IPS-18c (cell line): ENCODE measurements around the gene SH3D21.
A peak's percentile ranks its signal among the peaks of the same experiment; 100 is the strongest.

Experiments used
- H3K4me3 ChIP-seq: 2 replicates; pipeline ENCODE4 v1.7.0; 2013; ENCODE audit warnings: low read depth, mild to moderate bottlenecking, low read length, moderate library complexity; ENCODE audit not compliant: insufficient read depth
- H3K9me3 ChIP-seq: one replicate; pipeline ENCODE4 v1.6.1; 2013; ENCODE audit warnings: mild to moderate bottlenecking, low read length, moderate library complexity; ENCODE audit not compliant: control insufficient read depth, insufficient read depth

The SH3D21 gene

GRCh38 chr1:36297062-36297461 is 9.1 kb upstream of the SH3D21 start:
- Histone ChIP-seq H3K4me3 (no peak overlapping the region), H3K9me3 (no peaks in the 10 kb centered on the region)

GRCh38 chr1:36298640-36299039 is 7.5 kb upstream of the SH3D21 start:
- no peak overlapping the region for H3K4me3 ChIP-seq
- H3K9me3 ChIP-seq = no peaks in the 10 kb centered on the region

- Histone ChIP-seq H3K4me3 (no peak overlapping the region), H3K9me3 (no peaks in the 10 kb centered on the region)
These were observed 5.6 kb upstream of the SH3D21 start for GRCh38 chr1:36300526-36300925.

- H3K9me3 ChIP-seq = no peaks in the 10 kb centered on the region
- H3K4me3 ChIP-seq = no peak overlapping the region
These were observed 4.9 kb upstream of the SH3D21 start for GRCh38 chr1:36301220-36301619.

- Histone ChIP-seq H3K4me3 (no peak overlapping the region), H3K9me3 (no peaks in the 10 kb centered on the region)
These were observed 2.9 kb upstream of the SH3D21 start for GRCh38 chr1:36303244-36303643.

GRCh38 chr1:36303650-36304360 is 2.4 kb upstream of the SH3D21 start:
- no peaks in the 10 kb centered on the region for H3K9me3 ChIP-seq
- H3K4me3 ChIP-seq = no peak overlapping the region

- no peaks in the 10 kb centered on the region for H3K9me3 ChIP-seq
These were observed 1.6 kb upstream of the SH3D21 start for GRCh38 chr1:36304521-36304920.

GRCh38 chr1:36304970-36305914 is 926 bp upstream of the SH3D21 start:
- H3K4me3 ChIP-seq = peak overlapping the region; percentile 41

More at GRCh38 chr1:36304521-36304920, 1.6 kb upstream of the SH3D21 start:
- no peak overlapping the region for H3K4me3 ChIP-seq

GRCh38 chr1:36305915-36306209 is 306 bp upstream of the SH3D21 start:
- H3K9me3 ChIP-seq = no peaks in the 10 kb centered on the region
- peak overlapping the region; percentile 41 for H3K4me3 ChIP-seq

More at GRCh38 chr1:36304970-36305914, 926 bp upstream of the SH3D21 start:
- no peaks in the 10 kb centered on the region for H3K9me3 ChIP-seq

GRCh38 chr1:36306902-36307456 is 811 bp downstream of the SH3D21 start:
- Histone ChIP-seq H3K4me3 (peak overlapping the region; percentile 68), H3K9me3 (no peaks in the 10 kb centered on the region)

- peak overlapping the region; percentile 68 for H3K4me3 ChIP-seq
- no peaks in the 10 kb centered on the region for H3K9me3 ChIP-seq
These were observed 1.6 kb downstream of the SH3D21 start for GRCh38 chr1:36307601-36308330.

- no peaks in the 10 kb centered on the region for H3K9me3 ChIP-seq
- no peak overlapping the region for H3K4me3 ChIP-seq
These were observed 3.2 kb downstream of the SH3D21 start for GRCh38 chr1:36309397-36309796.

- no peaks in the 10 kb centered on the region for H3K9me3 ChIP-seq
- peak overlapping the region; percentile 61 for H3K4me3 ChIP-seq
These were observed 14.2 kb downstream of the SH3D21 start for GRCh38 chr1:36320291-36320761.

GRCh38 chr1:36320767-36321118 is 14.6 kb downstream of the SH3D21 start:
- H3K9me3 ChIP-seq = no peaks in the 10 kb centered on the region
- peak overlapping the region; percentile 61 for H3K4me3 ChIP-seq

GRCh38 chr1:36321119-36321951 is 15.2 kb downstream of the SH3D21 start:
- no peaks in the 10 kb centered on the region for H3K9me3 ChIP-seq
- H3K4me3 ChIP-seq = peak overlapping the region; percentile 61

- H3K4me3 ChIP-seq = peak overlapping the region; percentile 61
- H3K9me3 ChIP-seq = no peaks in the 10 kb centered on the region
These were observed 16.0 kb downstream of the SH3D21 start for GRCh38 chr1:36322041-36322785.
